ENCODE measurements around the gene RPN2. TPM values are rescaled to one million over a fixed set of nuclear protein-coding genes. Genes with fewer than 3 reads are reported as not detected.

RPN2 gene
- total RNA-seq, 3 donors from 2014 or later, result 106 to 193 (median 127) TPM

DNA sequence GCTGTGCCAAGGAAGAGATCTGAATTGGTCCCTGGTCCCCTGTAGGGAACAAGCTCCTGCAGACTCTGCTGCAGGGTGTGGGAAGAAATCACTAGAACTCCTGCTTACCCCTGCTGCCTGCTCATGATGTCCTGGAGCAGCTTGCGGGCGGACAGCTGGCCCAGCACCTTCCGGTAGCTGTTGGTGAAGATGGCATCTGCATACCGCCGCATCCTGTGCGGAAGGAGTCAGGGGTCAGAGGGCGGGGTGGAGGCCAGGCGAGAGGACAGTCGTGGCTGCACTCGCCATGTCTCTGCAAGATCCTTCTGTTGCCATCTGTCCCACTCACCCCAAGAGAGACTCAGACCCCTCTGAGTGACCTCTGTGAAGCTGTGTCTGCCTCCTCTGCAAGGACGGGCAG, 77.2 kb downstream of the RPN2 start:
- intact Hi-C loops (cut with DNase I, micrococcal nuclease), result no loop called here
- H3K9me3 ChIP-seq, result no peaks in the 10 kb centered on the region
- ATAC-seq, result no peak
- H3K4me3 ChIP-seq, result no peak overlapping the region
- DNase-seq, result no peak
- TF ChIP-seq CTCF (IDR thresholded peaks at IDR 0.05), result no peak
- H3K4me1 ChIP-seq (ENCODE audit: low read depth), result no peaks in the 10 kb centered on the region
- H3K36me3 ChIP-seq (ENCODE audit: low read depth), result no peaks in the 10 kb centered on the region

- Histone ChIP-seq H3K4me3 (no peak overlapping the region), H3K4me1 (ENCODE audit: low read depth) (no peaks in the 10 kb centered on the region), H3K9me3 (no peaks in the 10 kb centered on the region), H3K36me3 (ENCODE audit: low read depth) (no peaks in the 10 kb centered on the region)
- no peak for ATAC-seq
- TF ChIP-seq CTCF (IDR thresholded peaks at IDR 0.05), result no peak
- intact Hi-C loops (cut with DNase I, micrococcal nuclease), result no loop called here
- no peak for DNase-seq
Observed at GRCh38 chr20:37257530-37257929, 78.4 kb downstream of the RPN2 start.

DNA sequence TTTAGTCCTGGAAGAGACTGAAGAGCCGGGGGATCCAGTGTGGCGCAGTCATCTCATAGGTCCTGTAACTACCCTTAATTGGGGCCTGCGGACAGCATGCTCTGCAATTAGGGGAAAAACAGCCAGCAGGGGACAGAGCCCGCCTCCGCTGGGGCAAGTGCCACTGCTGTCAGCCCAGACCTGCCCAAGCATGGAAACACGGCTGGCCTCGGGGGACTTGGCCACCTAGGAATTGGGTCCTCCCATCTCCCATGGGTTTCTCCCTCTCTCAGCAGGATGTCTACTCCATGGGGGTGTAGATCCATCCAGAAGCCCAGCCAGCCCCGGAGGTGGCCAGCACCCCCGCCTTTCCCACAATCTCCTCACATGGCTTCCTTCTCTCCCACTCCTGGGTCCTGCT, 78.9 kb downstream of the RPN2 start:
- DNase-seq (no peak), ATAC-seq (no peak)
- TF ChIP-seq CTCF (IDR thresholded peaks at IDR 0.05), result no peak
- no peak overlapping the region for H3K4me3 ChIP-seq
- no peaks in the 10 kb centered on the region for H3K4me1 ChIP-seq (ENCODE audit: low read depth)
- H3K36me3 ChIP-seq (ENCODE audit: low read depth), result no peaks in the 10 kb centered on the region
- intact Hi-C loops (cut with DNase I, micrococcal nuclease), result no loop called here
- no peaks in the 10 kb centered on the region for H3K9me3 ChIP-seq

DNA sequence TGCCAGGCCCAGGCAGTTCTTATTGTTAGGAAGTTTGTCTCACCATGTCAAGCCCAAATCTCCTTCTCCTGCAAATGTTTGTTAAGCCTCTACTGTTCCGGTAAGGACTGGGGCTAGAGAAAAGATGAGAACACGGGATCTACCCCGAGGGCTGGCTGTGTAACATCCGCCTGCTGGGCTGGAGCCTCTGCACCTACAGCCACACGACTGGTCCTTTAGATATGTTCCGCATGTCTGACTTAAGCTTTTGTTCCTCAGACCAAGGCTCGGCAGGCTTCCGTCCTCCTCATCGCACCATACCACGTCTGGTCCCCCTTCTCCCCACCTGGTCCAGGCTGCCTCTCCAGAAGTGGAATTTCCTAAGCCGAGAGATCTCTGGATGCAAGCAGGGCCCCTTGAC, 79.9 kb downstream of the RPN2 start:
- Histone ChIP-seq H3K4me3 (no peak overlapping the region), H3K4me1 (ENCODE audit: low read depth) (no peaks in the 10 kb centered on the region), H3K36me3 (ENCODE audit: low read depth) (no peaks in the 10 kb centered on the region), H3K9me3 (no peaks in the 10 kb centered on the region)
- no peak for TF ChIP-seq CTCF (IDR thresholded peaks at IDR 0.05)
- DNase-seq, result no peak
- ATAC-seq, result no peak
- intact Hi-C loops (cut with DNase I, micrococcal nuclease), result no loop called here

- intact Hi-C loops (cut with DNase I, micrococcal nuclease), result loop anchor here in 1 of 2 donors (10.0 kb wide), 1 partner anchor 125 kb away; no protein-coding TSS in a partner anchor
- DNase-seq, result no peak
Observed at GRCh38 chr20:37259865-37260264, 80.7 kb downstream of the RPN2 start.

More at GRCh38 chr20:37259865-37260264, 80.7 kb downstream of the RPN2 start:
- no peaks in the 10 kb centered on the region for H3K36me3 ChIP-seq (ENCODE audit: low read depth)
- peak; percentile 70 for ATAC-seq
- H3K4me1 ChIP-seq (ENCODE audit: low read depth), result no peaks in the 10 kb centered on the region
- H3K9me3 ChIP-seq, result no peaks in the 10 kb centered on the region
- TF ChIP-seq CTCF (IDR thresholded peaks at IDR 0.05), result no peak
- no peak overlapping the region for H3K4me3 ChIP-seq

All from mucosa of descending colon (tissue), 3 donors.